ENCODE results near the gene MYO7A. TPM values are rescaled to one million over a fixed set of nuclear protein-coding genes. Genes with fewer than 3 reads are reported as not detected.

MYO7A gene
- total and polyA plus RNA-seq, 2 donors (not counting 1 experiment from before 2014, with no cell fraction given): 0.03 to 0.07 TPM

GRCh38 chr11:77202941-77203900, 75.2 kb downstream of the MYO7A start:
- POLR2A ChIA-PET: no interaction called here
- Histone ChIP-seq H3K9ac (ENCODE audit: low read length) (no peak overlapping the region), H2AFZ (ENCODE audit: insufficient read depth, low read depth, low read length, poor library complexity, severe bottlenecking) (no peak overlapping the region), H3K27me3 (replicated peaks in 1 of 4; ENCODE audit: control extremely low read depth in 1 of 4, control insufficient read depth in 3 of 4, insufficient read depth in 4 of 4, low read length in 3 of 4) (no peaks in the 10 kb centered on the region), H3K4me2 (replicated peaks; ENCODE audit: low read depth, low read length, poor library complexity, severe bottlenecking) (no peak overlapping the region), H3K27ac (ENCODE audit: low read length in 2 of 2) (no peak overlapping the region), H4K20me1 (ENCODE audit: control insufficient read depth, insufficient read depth, low read length, poor library complexity, severe bottlenecking) (no peaks in the 10 kb centered on the region), H3K9me3 (ENCODE audit: control extremely low read depth in 1 of 3, control insufficient read depth in 2 of 3, insufficient read depth in 1 of 3, low read length in 2 of 3) (no peaks in the 10 kb centered on the region), H3K4me1 (ENCODE audit: control insufficient read depth in 2 of 2, insufficient read depth in 2 of 2, low read length in 2 of 2) (no peaks in the 10 kb centered on the region), H3K36me3 (replicated peaks in 1 of 2; ENCODE audit: control extremely low read depth in 1 of 2, control insufficient read depth in 1 of 2, extremely low read depth in 1 of 2, insufficient read depth in 2 of 2, low read length in 1 of 2) (no peaks in the 10 kb centered on the region), H3K4me3 (ENCODE audit: control extremely low read depth in 1 of 5, extremely low read depth in 1 of 5, insufficient read depth in 1 of 5, low read depth in 2 of 5, low read length in 4 of 5) (no peak overlapping the region), H3K79me2 (ENCODE audit: control insufficient read depth, insufficient read depth, low read length) (no peaks in the 10 kb centered on the region)
- no peaks in the 10 kb centered on the region for H3K27me3 Mint-ChIP-seq
- H3K4me3 Mint-ChIP-seq: no peak overlapping the region
- WGBS (ENCODE audit: insufficient coverage): 88% methylated on average over 20 of the region's 25 CpGs
- DNase-seq (no peak), ATAC-seq (ENCODE audit: low read depth) (no peak)
- no peak overlapping the region for H3K27ac Mint-ChIP-seq
- TF ChIP-seq EZH2 (IDR thresholded peaks at IDR 0.05; ENCODE audit: borderline replicate concordance, insufficient read depth, low read depth, low read length, poor library complexity, severe bottlenecking): no peak
- H3K4me1 Mint-ChIP-seq: no peaks in the 10 kb centered on the region
- intact Hi-C loops (cut with micrococcal nuclease): no loop called here
- no peaks in the 10 kb centered on the region for H3K9me3 Mint-ChIP-seq (ENCODE audit: insufficient read depth)
- CTCF ChIA-PET: no interaction called here

DNA sequence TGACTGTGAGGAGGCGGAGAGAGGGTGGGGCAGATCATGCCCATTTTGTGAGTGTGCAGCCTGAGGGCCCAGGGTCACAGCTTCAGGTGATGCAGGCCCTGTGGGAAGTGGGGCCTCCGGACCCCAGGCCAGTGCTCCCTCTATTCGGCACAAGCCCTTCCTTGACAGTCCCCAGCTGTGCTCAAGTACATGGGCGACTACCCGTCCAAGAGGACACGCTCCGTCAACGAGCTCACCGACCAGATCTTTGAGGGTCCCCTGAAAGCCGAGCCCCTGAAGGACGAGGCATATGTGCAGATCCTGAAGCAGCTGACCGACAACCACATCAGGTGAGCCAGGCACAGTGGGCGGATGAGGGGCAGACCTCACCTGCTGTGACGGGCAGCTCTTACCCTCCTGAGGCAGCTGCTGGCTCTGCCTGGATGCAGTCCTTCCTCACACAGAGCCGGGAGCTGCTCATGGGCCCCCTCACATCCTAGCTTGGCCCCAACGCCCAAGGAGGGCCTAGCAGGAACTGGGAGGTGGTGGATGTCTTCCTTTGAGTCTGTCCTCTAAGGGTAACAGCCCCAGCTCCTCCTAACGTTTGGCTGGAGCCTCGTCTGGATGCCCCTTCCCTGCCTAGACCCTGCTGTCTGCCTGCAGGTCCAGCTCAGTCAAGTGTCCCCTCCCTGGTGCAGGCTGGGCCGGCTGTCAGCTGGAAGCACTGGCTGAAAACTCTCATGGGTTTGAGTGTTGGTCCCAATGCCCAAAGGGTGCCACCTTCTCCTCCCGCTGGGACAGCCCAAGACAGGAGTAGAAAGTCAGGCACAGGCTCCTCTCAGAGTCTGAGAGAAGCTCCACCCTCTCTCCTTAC, 76.1 kb downstream of the MYO7A start:
- intact Hi-C loops (cut with micrococcal nuclease): no loop called here
- POLR2A ChIA-PET: no interaction called here
- no peaks in the 10 kb centered on the region for H3K27me3 ChIP-seq (replicated peaks in 1 of 4; ENCODE audit: control extremely low read depth in 1 of 4, control insufficient read depth in 3 of 4, insufficient read depth in 4 of 4, low read length in 3 of 4)
- TF ChIP-seq, protein P1, sequence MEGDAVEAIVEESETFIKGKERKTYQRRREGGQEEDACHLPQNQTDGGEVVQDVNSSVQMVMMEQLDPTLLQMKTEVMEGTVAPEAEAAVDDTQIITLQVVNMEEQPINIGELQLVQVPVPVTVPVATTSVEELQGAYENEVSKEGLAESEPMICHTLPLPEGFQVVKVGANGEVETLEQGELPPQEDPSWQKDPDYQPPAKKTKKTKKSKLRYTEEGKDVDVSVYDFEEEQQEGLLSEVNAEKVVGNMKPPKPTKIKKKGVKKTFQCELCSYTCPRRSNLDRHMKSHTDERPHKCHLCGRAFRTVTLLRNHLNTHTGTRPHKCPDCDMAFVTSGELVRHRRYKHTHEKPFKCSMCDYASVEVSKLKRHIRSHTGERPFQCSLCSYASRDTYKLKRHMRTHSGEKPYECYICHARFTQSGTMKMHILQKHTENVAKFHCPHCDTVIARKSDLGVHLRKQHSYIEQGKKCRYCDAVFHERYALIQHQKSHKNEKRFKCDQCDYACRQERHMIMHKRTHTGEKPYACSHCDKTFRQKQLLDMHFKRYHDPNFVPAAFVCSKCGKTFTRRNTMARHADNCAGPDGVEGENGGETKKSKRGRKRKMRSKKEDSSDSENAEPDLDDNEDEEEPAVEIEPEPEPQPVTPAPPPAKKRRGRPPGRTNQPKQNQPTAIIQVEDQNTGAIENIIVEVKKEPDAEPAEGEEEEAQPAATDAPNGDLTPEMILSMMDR (IDR thresholded peaks at IDR 0.05): no peak
- TF ChIP-seq EZH2 (IDR thresholded peaks at IDR 0.05; ENCODE audit: borderline replicate concordance, insufficient read depth, low read depth, low read length, poor library complexity, severe bottlenecking): no peak
- no peaks in the 10 kb centered on the region for H3K4me1 Mint-ChIP-seq
- DNase-seq (no peak), ATAC-seq (ENCODE audit: low read depth) (no peak)
- no peaks in the 10 kb centered on the region for H3K36me3 ChIP-seq (replicated peaks in 1 of 2; ENCODE audit: control extremely low read depth in 1 of 2, control insufficient read depth in 1 of 2, extremely low read depth in 1 of 2, insufficient read depth in 2 of 2, low read length in 1 of 2)
- H2AFZ ChIP-seq (ENCODE audit: insufficient read depth, low read depth, low read length, poor library complexity, severe bottlenecking): no peak overlapping the region
- H3K9ac ChIP-seq (ENCODE audit: low read length): no peak overlapping the region
- CTCF ChIA-PET: no interaction called here
- no peak overlapping the region for H3K27ac ChIP-seq (ENCODE audit: low read length in 2 of 2)
- H3K9me3 Mint-ChIP-seq (ENCODE audit: insufficient read depth): no peaks in the 10 kb centered on the region
- no peaks in the 10 kb centered on the region for H3K79me2 ChIP-seq (ENCODE audit: control insufficient read depth, insufficient read depth, low read length)
- H3K9me3 ChIP-seq (ENCODE audit: control extremely low read depth in 1 of 3, control insufficient read depth in 2 of 3, insufficient read depth in 1 of 3, low read length in 2 of 3): no peaks in the 10 kb centered on the region
- H3K4me3 ChIP-seq (ENCODE audit: control extremely low read depth in 1 of 5, extremely low read depth in 1 of 5, insufficient read depth in 1 of 5, low read depth in 2 of 5, low read length in 4 of 5): no peak overlapping the region
- no peaks in the 10 kb centered on the region for H3K4me1 ChIP-seq (ENCODE audit: control insufficient read depth in 2 of 2, insufficient read depth in 2 of 2, low read length in 2 of 2)
- H3K4me2 ChIP-seq (replicated peaks; ENCODE audit: low read depth, low read length, poor library complexity, severe bottlenecking): no peak overlapping the region
- WGBS (ENCODE audit: insufficient coverage): 87% methylated on average over 18 of the region's 20 CpGs
- H3K4me3 Mint-ChIP-seq: no peak overlapping the region
- no peak overlapping the region for H3K27ac Mint-ChIP-seq
- H3K27me3 Mint-ChIP-seq: no peaks in the 10 kb centered on the region
- no peaks in the 10 kb centered on the region for H4K20me1 ChIP-seq (ENCODE audit: control insufficient read depth, insufficient read depth, low read length, poor library complexity, severe bottlenecking)
